A549 (cell line): Measurements from ENCODE around the gene ZNF319. TPM values are rescaled to one million over a fixed set of nuclear protein-coding genes. Genes with fewer than 3 reads are reported as not detected.

Experiments used
- ATAC-seq, 2 experiments: fragments of 200-7000 bp in 1 of 2; fragments of >200 bp in 1 of 2; cut with Nextera tagmentation in 1 of 2; cut with Tn5 transposase in 1 of 2; 3 replicates each; pipeline versions ENCODE4 v1.8.0 to v1.9.1; 2018 to 2020; ENCODE audit warnings: mild to moderate bottlenecking in 1 of 2, moderate library complexity in 1 of 2
- CTCF ChIA-PET: fragments of 300-600 bp; sonication (Branson Sonifier 250); formaldehyde crosslinking; extraction: SDS; loops from one replicate; lab custom pipeline; 2021; ENCODE audit warnings: antibody characterized with exemption, inconsistent platforms; lab: Yijun Ruan, JAX
- POLR2A ChIA-PET: fragments of 350-600 bp; formaldehyde crosslinking; extraction: SDS; loops from one replicate; lab custom pipeline; 2021; ENCODE audit warnings: antibody characterized with exemption, inconsistent platforms; lab: Yijun Ruan, JAX
- DNase-seq, 2 experiments: peaks; one replicate each; pipeline versions ENCODE4 v3.0.0 to v3.0.0-alpha.2; 2011 to 2016; ENCODE audit warnings: low read depth in 1 of 2, low spot score in 1 of 2
- FAIRE-seq: peaks from 2 replicates; lab custom pipeline; 2011; peaks lifted over from hg19 to GRCh38; lab: Jason Lieb, UNC
- H3K27ac ChIP-seq, 2 experiments: fragments of >200 bp; sonication (Bioruptor Twin); formaldehyde crosslinking; 3 replicates each; pipeline ENCODE4 v1.5.1; 2016 to 2017
- H3K4me1 ChIP-seq: fragments of >200 bp; sonication (Bioruptor Twin); formaldehyde crosslinking; 3 replicates; pipeline ENCODE4 v1.6.1; 2016
- H3K4me2 ChIP-seq: fragments of >200 bp; sonication (Bioruptor Twin); formaldehyde crosslinking; 3 replicates; pipeline ENCODE4 v1.6.1; 2016
- H3K4me3 ChIP-seq: fragments of >200 bp; sonication (Bioruptor Twin); formaldehyde crosslinking; 3 replicates; pipeline ENCODE4 v1.5.1; 2016
- H3K9me3 ChIP-seq: fragments of >200 bp; sonication (Bioruptor Twin); formaldehyde crosslinking; 3 replicates; pipeline ENCODE4 v1.6.1; 2016
- CEBPB ChIP-seq, 2 experiments: fragments of >200 bp in 1 of 2; sonication (Bioruptor Twin) in 1 of 2; formaldehyde crosslinking in 1 of 2; IDR thresholded peaks; 2 replicates each; pipeline ENCODE4 v1.6.1; 2012 to 2016
- CHD2 ChIP-seq: fragments of 150-350 bp; IDR thresholded peaks from 2 replicates; pipeline ENCODE4 v1.6.1; 2014; ENCODE audit warnings: low read length; ENCODE audit not compliant: partially characterized antibody
- CTCF ChIP-seq: fragments of >200 bp; sonication (Bioruptor Twin); formaldehyde crosslinking; IDR thresholded peaks from 3 replicates; pipeline ENCODE4 v1.5.1; 2016
- HMGXB4 ChIP-seq: fragments of 250-450 bp; sonication (Bioruptor Pico); IDR thresholded peaks from 2 replicates; pipeline ENCODE4 v1.5.0; 2021; ENCODE audit warnings: mild to moderate bottlenecking, moderate library complexity, borderline replicate concordance
- JUNB ChIP-seq: fragments of >200 bp; sonication (Bioruptor Twin); formaldehyde crosslinking; IDR thresholded peaks from 2 replicates; pipeline ENCODE4 v1.6.1; 2016
- PBX3 ChIP-seq: IDR thresholded peaks from 2 replicates; pipeline ENCODE4 v1.6.1; 2012
- PHF8 ChIP-seq: fragments of 200-600 bp; sonication (generic); IDR thresholded peaks from 2 replicates; pipeline ENCODE4 v1.6.1; 2016; ENCODE audit warnings: low read depth, mild to moderate bottlenecking, antibody characterized with exemption, moderate library complexity, borderline replicate concordance
- POLR2AphosphoS2 ChIP-seq: conservative IDR thresholded peaks from 2 replicates; pipeline ENCODE4 v1.6.1; 2012; ENCODE audit warnings: low read length, improper control_type of control experiment, inconsistent platforms
- RAD21 ChIP-seq, 2 experiments: fragments of >200 bp in 1 of 2; sonication (Bioruptor Twin) in 1 of 2; formaldehyde crosslinking in 1 of 2; IDR thresholded peaks in 1 of 2; conservative IDR thresholded peaks in 1 of 2; 2 replicates in 1 of 2; 3 replicates in 1 of 2; pipeline ENCODE4 v1.6.1; 2012 to 2018; ENCODE audit warnings: inconsistent platforms in 1 of 2
- RARB ChIP-seq: fragments of 250-450 bp; sonication (Bioruptor Pico); IDR thresholded peaks from 2 replicates; pipeline ENCODE4 v1.8.0; 2021; ENCODE audit warnings: mild to moderate bottlenecking, moderate library complexity
- USF2 ChIP-seq: fragments of 450-650 bp; IDR thresholded peaks from 2 replicates; pipeline ENCODE4 v1.6.1; 2014; ENCODE audit warnings: antibody characterized with exemption
- WGBS: methylation state at CpG from one replicate; pipeline ENCODE4 v1.1.6; 2017; ENCODE audit errors: missing lambda C conversion rate; 5-methylcytosine and 5-hydroxymethylcytosine counted together
- polyA plus RNA-seq, 4 experiments: library from polyadenylated mRNA; depleted of rRNA in 3 of 4; stranded (reverse); fragments of >200 nt; fragmentation: RNase III in 1 of 4; extraction: RNeasy Plus Mini Kit Qiagen cat#74134 plus additional on column Dnase treatment in 1 of 4; gene quantifications; 2 replicates in 3 of 4; 3 replicates in 1 of 4; pipeline ENCODE4 v1.2.3, GENCODE V29; 2011 to 2017

The ZNF319 gene
- polyA plus RNA-seq, 2 of the 4 experiments (the other 2 are of a cell fraction): 10.8 to 11.3 TPM

- DNase-seq (no peak), ATAC-seq (no peak), FAIRE-seq (no peak)
- Histone ChIP-seq H3K4me1 (peaks cover 15% of the 10 kb centered on the region; the same call in 2 of the 3 replicates), H3K4me3 (no peak overlapping the region), H3K27ac (no peak overlapping the region), H3K9me3 (no peaks in the 10 kb centered on the region), H3K4me2 (no peak overlapping the region)
- CTCF ChIA-PET: interaction anchor here (0.6 to 2.8 kb wide), 11 partner anchors 9 to 132 kb away, joined by 3 to 37 read pairs (median 4); partner anchors contain the start of gene CFAP20
- WGBS: 75% methylated on average over 6 of the region's 8 CpGs
- POLR2A ChIA-PET: no interaction called here
- TF ChIP-seq USF2: no peak
- TF ChIP-seq CEBPB (IDR thresholded peaks at IDR 0.05): no peak
- no peak for TF ChIP-seq JUNB
- TF ChIP-seq PBX3: no peak
- no peak for TF ChIP-seq POLR2AphosphoS2
- no peak for TF ChIP-seq CHD2
- TF ChIP-seq HMGXB4: no peak
- TF ChIP-seq CTCF: no peak
- TF ChIP-seq RAD21 (conservative IDR thresholded peaks at IDR 0.05 in 1 of 2, IDR thresholded peaks at IDR 0.05 in 1 of 2): no peak
- no peak for TF ChIP-seq PHF8
- TF ChIP-seq, all 56 proteins: peak for 0
Measured at GRCh38 chr16:58019866-58020538, 19.5 kb upstream of the ZNF319 start.

- peak in 1 of 2 experiments; percentile 41; a peak in 2 of 6 replicates for ATAC-seq
- FAIRE-seq: no peak
- TF ChIP-seq RARB (CRISPR knock-in tag) (no peak), CTCF (0 out of 3 replicates have a peak, but pooled peaks have one; percentile 6)
- WGBS: 65% methylated on average over 7 of the region's 7 CpGs
- H3K4me3 ChIP-seq: no peak overlapping the region
- H3K4me1 ChIP-seq: peaks cover 13% of the 10 kb centered on the region; the same call in 1 of the 3 replicates
- DNase-seq: no peak
- H3K4me2 ChIP-seq: no peak overlapping the region
- H3K9me3 ChIP-seq: no peaks in the 10 kb centered on the region
- ChIA-PET POLR2A (no interaction called here), CTCF (interaction anchor here (0.9 to 2.8 kb wide), 11 partner anchors 8 to 127 kb away, joined by 3 to 37 read pairs (median 4); partner anchors contain the start of gene CFAP20)
- no peak overlapping the region for H3K27ac ChIP-seq
Measured at GRCh38 chr16:58018803-58019202, 18.3 kb upstream of the ZNF319 start.
